Hematopoietic multipotent progenitor cell treated with erythropoietin and hydrocortisone succinate and interleukin-3 and kit ligand, for 17 days (in vitro differentiated cells): Measurements from ENCODE around the gene POLR2F.
"Not testable (repeated sequence)": the region's sequence is repeated elsewhere in the genome, so short reads cannot be mapped to it uniquely, and the experiment has no call there.

Experiments used
- DNase-seq: peaks from one replicate; pipeline ENCODE4 v3.0.0-alpha.2; 2015; ENCODE audit warnings: low spot score

Gene POLR2F

GRCh38 chr22:37953062-37953436 is 450 bp upstream of the POLR2F start:
- no peak for DNase-seq

- no peak for DNase-seq
Observed at GRCh38 chr22:37954686-37955085, 1.2 kb downstream of the POLR2F start.

- DNase-seq, result not testable (repeated sequence)
Observed at GRCh38 chr22:37955825-37956397, 2.4 kb downstream of the POLR2F start.

- no peak for DNase-seq
Observed at GRCh38 chr22:37957232-37957631, 3.7 kb downstream of the POLR2F start.

GRCh38 chr22:37959231-37959825 is 5.8 kb downstream of the POLR2F start:
- no peak for DNase-seq

GRCh38 chr22:37961062-37961461 is 7.6 kb downstream of the POLR2F start:
- DNase-seq, result no peak

GRCh38 chr22:37965940-37966664 is 12.6 kb downstream of the POLR2F start:
- no peak for DNase-seq

GRCh38 chr22:37967147-37967546 is 13.6 kb downstream of the POLR2F start:
- no peak for DNase-seq

- DNase-seq, result no peak
Observed at GRCh38 chr22:37967637-37968451, 14.3 kb downstream of the POLR2F start.

- DNase-seq, result no peak
Observed at GRCh38 chr22:37968452-37969251, 15.2 kb downstream of the POLR2F start.

GRCh38 chr22:37970864-37971263 is 17.4 kb downstream of the POLR2F start:
- no peak for DNase-seq

GRCh38 chr22:37971475-37972434 is 18.3 kb downstream of the POLR2F start:
- DNase-seq, result no peak

GRCh38 chr22:37972527-37972926 is 19.0 kb downstream of the POLR2F start:
- DNase-seq, result no peak

- DNase-seq, result no peak
Observed at GRCh38 chr22:37973271-37974170, 20.0 kb downstream of the POLR2F start.

- DNase-seq, result no peak
Observed at GRCh38 chr22:37975153-37975552, 21.7 kb downstream of the POLR2F start.

GRCh38 chr22:37976022-37976421 is 22.5 kb downstream of the POLR2F start:
- DNase-seq, result not testable (repeated sequence)

GRCh38 chr22:37976547-37976946 is 23.0 kb downstream of the POLR2F start:
- no peak for DNase-seq

GRCh38 chr22:37979782-37980181 is 26.3 kb downstream of the POLR2F start:
- no peak for DNase-seq

- DNase-seq, result no peak
Observed at GRCh38 chr22:37981282-37982011, 27.9 kb downstream of the POLR2F start.
